Measurements from ENCODE around the gene PLK5. TPM values are rescaled to one million over a fixed set of nuclear protein-coding genes. Genes with fewer than 3 reads are reported as not detected.

The PLK5 gene
- polyA plus RNA-seq, 1 donor from 2014 or later = 3.6 TPM

DNA sequence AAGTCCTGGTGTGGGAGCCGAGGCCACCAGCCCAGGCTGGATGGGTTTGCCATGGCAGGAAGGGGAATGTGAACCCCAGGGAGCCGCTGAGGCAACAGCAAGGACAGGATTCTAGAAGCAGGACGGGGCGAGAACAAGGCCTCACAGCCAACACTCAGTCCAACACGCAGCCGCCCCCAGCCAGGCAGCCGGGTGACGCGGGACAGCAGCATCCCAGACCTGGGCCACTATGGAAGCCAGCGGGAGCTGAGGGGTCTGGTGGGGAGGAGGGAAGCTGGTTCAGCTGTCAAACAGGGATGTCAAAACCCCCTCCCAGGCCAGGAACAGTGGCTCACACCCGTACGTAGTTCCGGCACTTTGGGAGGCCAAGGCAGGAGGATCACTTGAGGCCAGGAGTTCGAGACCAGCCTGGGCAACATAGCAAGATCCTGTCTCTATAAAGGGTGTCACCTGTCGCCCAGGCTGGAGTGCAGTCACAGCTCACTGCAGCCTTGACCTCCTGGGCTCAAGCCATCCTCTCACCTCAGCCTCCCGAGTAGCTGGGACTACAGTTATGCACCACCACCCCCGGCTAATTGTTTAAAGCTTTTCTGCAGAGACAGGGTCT is 37.5 kb downstream of the PLK5 start:
- Histone ChIP-seq H3K27ac (ENCODE audit: low read length) (no peak overlapping the region), H3K4me2 (ENCODE audit: low read length) (no peak overlapping the region), H3F3A (ENCODE audit: insufficient read depth, low read length, poor library complexity, severe bottlenecking) (no peaks in the 10 kb centered on the region), H3K9ac (ENCODE audit: low read length) (no peak overlapping the region), H3K27me3 (ENCODE audit: insufficient read depth, low read depth, low read length) (no peaks in the 10 kb centered on the region), H4K20me1 (ENCODE audit: insufficient read depth) (peaks cover 51% of the 10 kb centered on the region), H3K9me2 (ENCODE audit: insufficient read depth, low read length) (no peaks in the 10 kb centered on the region), H3K4me3 (ENCODE audit: low read length) (no peak overlapping the region), H3K36me3 (ENCODE audit: insufficient read depth, low read length) (peaks cover 5% of the 10 kb centered on the region), H3K9me3 (ENCODE audit: low read length) (no peaks in the 10 kb centered on the region), H2AFZ (ENCODE audit: low read depth, low read length) (no peak overlapping the region), H3K79me2 (replicated peaks; ENCODE audit: insufficient read depth, low read length) (peaks cover 65% of the 10 kb centered on the region)
- TF ChIP-seq TAF1 (IDR thresholded peaks at IDR 0.05; ENCODE audit: low read depth) (no peak), RAD21 (conservative IDR thresholded peaks at IDR 0.05) (no peak), EP300 (conservative IDR thresholded peaks at IDR 0.05; ENCODE audit: poor library complexity, severe bottlenecking) (no peak), POLR2AphosphoS5 (IDR thresholded peaks at IDR 0.05) (no peak), EZH2 (IDR thresholded peaks at IDR 0.05; ENCODE audit: borderline replicate concordance, insufficient read depth, low read length, poor library complexity, severe bottlenecking) (no peak), SMC3 (conservative IDR thresholded peaks at IDR 0.05; ENCODE audit: poor library complexity) (no peak)
- TF ChIP-seq, protein P1, sequence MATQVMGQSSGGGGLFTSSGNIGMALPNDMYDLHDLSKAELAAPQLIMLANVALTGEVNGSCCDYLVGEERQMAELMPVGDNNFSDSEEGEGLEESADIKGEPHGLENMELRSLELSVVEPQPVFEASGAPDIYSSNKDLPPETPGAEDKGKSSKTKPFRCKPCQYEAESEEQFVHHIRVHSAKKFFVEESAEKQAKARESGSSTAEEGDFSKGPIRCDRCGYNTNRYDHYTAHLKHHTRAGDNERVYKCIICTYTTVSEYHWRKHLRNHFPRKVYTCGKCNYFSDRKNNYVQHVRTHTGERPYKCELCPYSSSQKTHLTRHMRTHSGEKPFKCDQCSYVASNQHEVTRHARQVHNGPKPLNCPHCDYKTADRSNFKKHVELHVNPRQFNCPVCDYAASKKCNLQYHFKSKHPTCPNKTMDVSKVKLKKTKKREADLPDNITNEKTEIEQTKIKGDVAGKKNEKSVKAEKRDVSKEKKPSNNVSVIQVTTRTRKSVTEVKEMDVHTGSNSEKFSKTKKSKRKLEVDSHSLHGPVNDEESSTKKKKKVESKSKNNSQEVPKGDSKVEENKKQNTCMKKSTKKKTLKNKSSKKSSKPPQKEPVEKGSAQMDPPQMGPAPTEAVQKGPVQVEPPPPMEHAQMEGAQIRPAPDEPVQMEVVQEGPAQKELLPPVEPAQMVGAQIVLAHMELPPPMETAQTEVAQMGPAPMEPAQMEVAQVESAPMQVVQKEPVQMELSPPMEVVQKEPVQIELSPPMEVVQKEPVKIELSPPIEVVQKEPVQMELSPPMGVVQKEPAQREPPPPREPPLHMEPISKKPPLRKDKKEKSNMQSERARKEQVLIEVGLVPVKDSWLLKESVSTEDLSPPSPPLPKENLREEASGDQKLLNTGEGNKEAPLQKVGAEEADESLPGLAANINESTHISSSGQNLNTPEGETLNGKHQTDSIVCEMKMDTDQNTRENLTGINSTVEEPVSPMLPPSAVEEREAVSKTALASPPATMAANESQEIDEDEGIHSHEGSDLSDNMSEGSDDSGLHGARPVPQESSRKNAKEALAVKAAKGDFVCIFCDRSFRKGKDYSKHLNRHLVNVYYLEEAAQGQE (IDR thresholded peaks at IDR 0.05; ENCODE audit: borderline replicate concordance) = no peak
- TF ChIP-seq, protein P2, sequence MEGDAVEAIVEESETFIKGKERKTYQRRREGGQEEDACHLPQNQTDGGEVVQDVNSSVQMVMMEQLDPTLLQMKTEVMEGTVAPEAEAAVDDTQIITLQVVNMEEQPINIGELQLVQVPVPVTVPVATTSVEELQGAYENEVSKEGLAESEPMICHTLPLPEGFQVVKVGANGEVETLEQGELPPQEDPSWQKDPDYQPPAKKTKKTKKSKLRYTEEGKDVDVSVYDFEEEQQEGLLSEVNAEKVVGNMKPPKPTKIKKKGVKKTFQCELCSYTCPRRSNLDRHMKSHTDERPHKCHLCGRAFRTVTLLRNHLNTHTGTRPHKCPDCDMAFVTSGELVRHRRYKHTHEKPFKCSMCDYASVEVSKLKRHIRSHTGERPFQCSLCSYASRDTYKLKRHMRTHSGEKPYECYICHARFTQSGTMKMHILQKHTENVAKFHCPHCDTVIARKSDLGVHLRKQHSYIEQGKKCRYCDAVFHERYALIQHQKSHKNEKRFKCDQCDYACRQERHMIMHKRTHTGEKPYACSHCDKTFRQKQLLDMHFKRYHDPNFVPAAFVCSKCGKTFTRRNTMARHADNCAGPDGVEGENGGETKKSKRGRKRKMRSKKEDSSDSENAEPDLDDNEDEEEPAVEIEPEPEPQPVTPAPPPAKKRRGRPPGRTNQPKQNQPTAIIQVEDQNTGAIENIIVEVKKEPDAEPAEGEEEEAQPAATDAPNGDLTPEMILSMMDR (IDR thresholded peaks at IDR 0.05; ENCODE audit: poor library complexity, severe bottlenecking) = no peak

GRCh38 chr19:1563251-1563650 is 39.4 kb downstream of the PLK5 start:
- no peaks in the 10 kb centered on the region for H3F3A ChIP-seq (ENCODE audit: insufficient read depth, low read length, poor library complexity, severe bottlenecking)
- H3K27me3 ChIP-seq (ENCODE audit: insufficient read depth, low read depth, low read length) = no peaks in the 10 kb centered on the region
- TF ChIP-seq MXI1 (conservative IDR thresholded peaks at IDR 0.05; ENCODE audit: poor library complexity, severe bottlenecking) (no peak), EP300 (conservative IDR thresholded peaks at IDR 0.05; ENCODE audit: poor library complexity, severe bottlenecking) (no peak), POLR2AphosphoS5 (IDR thresholded peaks at IDR 0.05) (no peak), TAF1 (IDR thresholded peaks at IDR 0.05; ENCODE audit: low read depth) (no peak), SMC3 (conservative IDR thresholded peaks at IDR 0.05; ENCODE audit: poor library complexity) (no peak), RAD21 (conservative IDR thresholded peaks at IDR 0.05) (no peak), EZH2 (IDR thresholded peaks at IDR 0.05; ENCODE audit: borderline replicate concordance, insufficient read depth, low read length, poor library complexity, severe bottlenecking) (no peak)
- TF ChIP-seq, protein P2 (IDR thresholded peaks at IDR 0.05; ENCODE audit: poor library complexity, severe bottlenecking) = no peak
- TF ChIP-seq, protein P1 (IDR thresholded peaks at IDR 0.05; ENCODE audit: borderline replicate concordance) = no peak
- H3K9me2 ChIP-seq (ENCODE audit: insufficient read depth, low read length) = no peaks in the 10 kb centered on the region
- H3K27ac ChIP-seq (ENCODE audit: low read length) = no peak overlapping the region
- peaks cover 75% of the 10 kb centered on the region for H3K79me2 ChIP-seq (replicated peaks; ENCODE audit: insufficient read depth, low read length)
- no peak overlapping the region for H3K9ac ChIP-seq (ENCODE audit: low read length)
- H3K9me3 ChIP-seq (ENCODE audit: low read length) = no peaks in the 10 kb centered on the region
- H3K4me2 ChIP-seq (ENCODE audit: low read length) = no peak overlapping the region
- no peak overlapping the region for H2AFZ ChIP-seq (ENCODE audit: low read depth, low read length)
- no peak overlapping the region for H3K4me3 ChIP-seq (ENCODE audit: low read length)
- peaks cover 50% of the 10 kb centered on the region for H4K20me1 ChIP-seq (ENCODE audit: insufficient read depth)
- no peaks in the 10 kb centered on the region for H3K36me3 ChIP-seq (ENCODE audit: insufficient read depth, low read length)
